Endothelial cell (in vitro differentiated cells): ENCODE data around the gene EXOC8. TPM values are rescaled to one million over a fixed set of nuclear protein-coding genes. Genes with fewer than 3 reads are reported as not detected.

ENCODE experiments used
- DNase-seq: peaks from one replicate; pipeline ENCODE4 v3.0.0; 2021; ENCODE audit warnings: low spot score
- H3K27ac Mint-ChIP-seq: one replicate; pipeline ENCODE4 v1.8.0; 2021; ENCODE audit warnings: mixed read lengths, inconsistent platforms; ENCODE audit not compliant: unreplicated experiment
- H3K27me3 Mint-ChIP-seq: one replicate; pipeline ENCODE4 v1.8.0; 2021; ENCODE audit warnings: mild to moderate bottlenecking, moderate library complexity, mixed read lengths, inconsistent platforms; ENCODE audit not compliant: unreplicated experiment
- H3K36me3 Mint-ChIP-seq: one replicate; pipeline ENCODE4 v1.8.0; 2021; ENCODE audit warnings: mild to moderate bottlenecking, low read depth, mixed read lengths, inconsistent platforms; ENCODE audit not compliant: unreplicated experiment
- H3K4me1 Mint-ChIP-seq: one replicate; pipeline ENCODE4 v1.8.0; 2021; ENCODE audit warnings: mild to moderate bottlenecking, mixed read lengths, inconsistent platforms; ENCODE audit not compliant: unreplicated experiment
- H3K4me3 Mint-ChIP-seq: one replicate; pipeline ENCODE4 v1.8.0; 2021; ENCODE audit warnings: mild to moderate bottlenecking, mixed read lengths, inconsistent platforms; ENCODE audit not compliant: unreplicated experiment
- H3K9me3 Mint-ChIP-seq: one replicate; pipeline ENCODE4 v1.8.0; 2021; ENCODE audit warnings: mixed read lengths, inconsistent platforms; ENCODE audit not compliant: unreplicated experiment
- CTCF ChIP-seq: fragments of 200-600 bp; sonication (generic); IDR thresholded peaks from one replicate; pipeline ENCODE4 v1.5.0; 2021; ENCODE audit warnings: antibody characterized with exemption; ENCODE audit not compliant: unreplicated experiment
- total RNA-seq: library from RNA; stranded (reverse); fragmentation: NEBNext Ultra II Directional; extraction: Animal tissue kit (Norgen Biotek cat#: 25700); gene quantifications from one replicate; pipeline ENCODE4 v1.2.1, GENCODE V29; 2021; ENCODE audit not compliant: unreplicated experiment

Gene EXOC8
- total RNA-seq, 1 donor from 2014 or later = 11.6 TPM

GRCh38 chr1:231335663-231336602 is 1.7 kb downstream of the EXOC8 start:
- peaks cover 16% of the 10 kb centered on the region for H3K27me3 Mint-ChIP-seq
- peaks cover 46% of the 10 kb centered on the region for H3K4me1 Mint-ChIP-seq
- no peak for DNase-seq
- no peaks in the 10 kb centered on the region for H3K9me3 Mint-ChIP-seq
- H3K27ac Mint-ChIP-seq = no peak overlapping the region
- TF ChIP-seq CTCF = no peak
- H3K36me3 Mint-ChIP-seq = peaks cover 11% of the 10 kb centered on the region
- H3K4me3 Mint-ChIP-seq = peak overlapping the region; percentile 91

- no peak for DNase-seq
- TF ChIP-seq CTCF = no peak
- H3K4me1 Mint-ChIP-seq = peaks cover 46% of the 10 kb centered on the region
- no peaks in the 10 kb centered on the region for H3K9me3 Mint-ChIP-seq
- peaks cover 16% of the 10 kb centered on the region for H3K27me3 Mint-ChIP-seq
- no peak overlapping the region for H3K27ac Mint-ChIP-seq
- no peak overlapping the region for H3K4me3 Mint-ChIP-seq
- H3K36me3 Mint-ChIP-seq = peaks cover 4% of the 10 kb centered on the region
Measured at GRCh38 chr1:231334952-231335351, 2.7 kb downstream of the EXOC8 start.

GRCh38 chr1:231334079-231334666 is 3.5 kb downstream of the EXOC8 start:
- H3K27ac Mint-ChIP-seq = no peak overlapping the region
- H3K4me3 Mint-ChIP-seq = peak overlapping the region; percentile 11
- DNase-seq = no peak
- no peak for TF ChIP-seq CTCF
- peaks cover 16% of the 10 kb centered on the region for H3K27me3 Mint-ChIP-seq
- peaks cover 4% of the 10 kb centered on the region for H3K36me3 Mint-ChIP-seq
- peaks cover 40% of the 10 kb centered on the region for H3K4me1 Mint-ChIP-seq
- H3K9me3 Mint-ChIP-seq = no peaks in the 10 kb centered on the region

- no peak for TF ChIP-seq CTCF
- no peaks in the 10 kb centered on the region for H3K36me3 Mint-ChIP-seq
- peaks cover 10% of the 10 kb centered on the region for H3K27me3 Mint-ChIP-seq
- no peak overlapping the region for H3K4me3 Mint-ChIP-seq
- peaks cover 28% of the 10 kb centered on the region for H3K4me1 Mint-ChIP-seq
- no peak overlapping the region for H3K27ac Mint-ChIP-seq
- DNase-seq = no peak
- no peaks in the 10 kb centered on the region for H3K9me3 Mint-ChIP-seq
Measured at GRCh38 chr1:231332761-231333160, 4.9 kb downstream of the EXOC8 start.

- H3K4me3 Mint-ChIP-seq = no peak overlapping the region
Measured at GRCh38 chr1:231329483-231329882, 8.2 kb downstream of the EXOC8 start.

More at GRCh38 chr1:231329483-231329882, 8.2 kb downstream of the EXOC8 start:
- no peak for TF ChIP-seq CTCF
- H3K4me1 Mint-ChIP-seq = peaks cover 6% of the 10 kb centered on the region
- H3K9me3 Mint-ChIP-seq = no peaks in the 10 kb centered on the region
- no peaks in the 10 kb centered on the region for H3K36me3 Mint-ChIP-seq
- H3K27ac Mint-ChIP-seq = no peak overlapping the region
- DNase-seq = no peak
- H3K27me3 Mint-ChIP-seq = peaks cover 2% of the 10 kb centered on the region
